ENCODE measurements around the gene KIAA0513.

KIAA0513 gene

DNA sequence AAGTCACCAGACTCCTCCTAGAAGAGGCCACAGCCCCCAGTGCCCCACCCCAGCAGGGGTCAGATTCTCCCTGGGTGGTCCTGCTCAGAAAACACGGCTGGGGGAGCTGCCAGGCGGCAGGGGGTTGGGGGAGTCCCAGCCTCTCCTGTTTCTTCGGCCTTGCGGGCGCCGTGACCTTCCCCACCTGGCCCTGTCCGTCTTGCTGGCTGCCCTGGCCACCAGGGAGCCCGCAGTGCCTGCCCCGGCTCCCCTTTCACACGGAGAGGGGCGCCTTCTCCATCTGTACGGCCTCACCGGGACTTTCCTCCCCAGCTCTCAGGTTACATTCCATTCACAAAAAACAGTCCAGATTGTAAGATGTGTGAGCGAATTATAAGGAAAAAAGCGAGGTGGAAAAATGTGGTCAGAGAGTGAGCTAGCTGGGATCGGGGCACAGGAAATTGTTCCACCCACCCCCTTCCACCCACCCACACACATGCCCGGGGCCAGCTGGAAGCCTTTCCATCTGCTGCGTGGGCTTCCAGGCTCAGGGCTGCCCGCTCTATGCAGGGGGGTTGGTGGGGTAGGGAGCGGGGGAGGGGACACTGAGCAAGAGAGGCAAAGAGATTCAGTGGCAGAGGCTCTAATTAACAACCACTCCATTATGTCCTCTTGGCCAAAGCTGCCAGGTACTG is 99.2 kb downstream of the KIAA0513 start:
- peak; percentile 94 for DNase-seq (ENCODE audit: low read depth)
- H3K4me3 ChIP-seq (ENCODE audit: low read depth, low read length) = no peak overlapping the region
- TF ChIP-seq, protein P1, sequence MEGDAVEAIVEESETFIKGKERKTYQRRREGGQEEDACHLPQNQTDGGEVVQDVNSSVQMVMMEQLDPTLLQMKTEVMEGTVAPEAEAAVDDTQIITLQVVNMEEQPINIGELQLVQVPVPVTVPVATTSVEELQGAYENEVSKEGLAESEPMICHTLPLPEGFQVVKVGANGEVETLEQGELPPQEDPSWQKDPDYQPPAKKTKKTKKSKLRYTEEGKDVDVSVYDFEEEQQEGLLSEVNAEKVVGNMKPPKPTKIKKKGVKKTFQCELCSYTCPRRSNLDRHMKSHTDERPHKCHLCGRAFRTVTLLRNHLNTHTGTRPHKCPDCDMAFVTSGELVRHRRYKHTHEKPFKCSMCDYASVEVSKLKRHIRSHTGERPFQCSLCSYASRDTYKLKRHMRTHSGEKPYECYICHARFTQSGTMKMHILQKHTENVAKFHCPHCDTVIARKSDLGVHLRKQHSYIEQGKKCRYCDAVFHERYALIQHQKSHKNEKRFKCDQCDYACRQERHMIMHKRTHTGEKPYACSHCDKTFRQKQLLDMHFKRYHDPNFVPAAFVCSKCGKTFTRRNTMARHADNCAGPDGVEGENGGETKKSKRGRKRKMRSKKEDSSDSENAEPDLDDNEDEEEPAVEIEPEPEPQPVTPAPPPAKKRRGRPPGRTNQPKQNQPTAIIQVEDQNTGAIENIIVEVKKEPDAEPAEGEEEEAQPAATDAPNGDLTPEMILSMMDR (conservative IDR thresholded peaks at IDR 0.05; ENCODE audit: low read depth, low read length) = no peak

DNA sequence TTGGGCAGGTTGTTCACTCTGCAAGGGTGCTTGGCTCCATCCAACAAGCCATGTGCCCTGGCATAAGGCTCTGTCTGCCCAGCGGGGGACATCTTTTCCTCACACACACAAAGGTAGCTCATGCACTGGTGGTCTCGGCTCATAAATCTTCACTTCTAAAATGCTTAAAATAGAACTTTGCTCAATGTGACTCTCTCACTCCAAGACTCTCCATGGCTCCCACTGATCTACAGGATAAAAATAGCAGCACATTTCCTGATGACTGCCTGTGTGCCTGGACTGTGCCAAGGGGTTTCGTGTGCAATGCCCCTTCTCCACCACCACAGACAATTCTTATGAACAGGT is 99.8 kb downstream of the KIAA0513 start:
- DNase-seq (ENCODE audit: low read depth) = no peak
- no peak overlapping the region for H3K4me3 ChIP-seq (ENCODE audit: low read depth, low read length)
- TF ChIP-seq, protein P1 (conservative IDR thresholded peaks at IDR 0.05; ENCODE audit: low read depth, low read length) = no peak

DNA sequence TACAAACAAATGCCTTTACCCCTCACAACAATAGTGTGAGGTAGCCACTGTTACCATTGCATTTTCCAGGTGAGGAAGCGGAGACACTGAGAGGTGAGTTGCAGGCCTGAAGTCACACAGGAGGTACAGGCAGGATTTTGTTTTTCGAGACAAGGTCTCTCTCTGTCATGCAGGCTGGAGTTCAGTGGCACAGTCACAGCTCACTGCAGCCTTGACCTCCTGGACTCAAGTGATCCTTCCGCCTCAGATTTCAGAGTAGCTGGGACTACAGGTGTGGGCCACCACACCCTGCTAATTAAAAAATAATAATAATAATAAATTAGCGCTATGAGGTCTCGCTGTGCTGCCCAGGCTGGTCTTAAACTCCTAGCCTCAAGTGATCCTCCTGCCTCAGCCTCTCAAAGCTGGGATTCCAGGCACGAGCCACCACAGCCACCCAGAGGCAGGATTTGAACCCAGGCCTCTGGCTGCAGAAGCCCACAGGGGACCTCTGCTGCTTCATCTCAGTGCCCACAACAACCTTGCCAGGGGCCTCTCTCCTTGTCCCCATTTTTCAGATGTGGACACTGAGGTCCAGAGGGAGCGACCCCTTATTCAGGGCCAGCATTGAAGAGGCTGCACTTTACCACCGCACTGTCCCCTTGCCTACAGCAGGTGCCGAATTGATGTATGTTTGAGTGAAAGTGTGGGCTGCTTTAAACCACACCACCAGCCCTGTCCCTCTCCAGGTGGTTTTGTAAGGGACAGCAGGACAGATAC is 100.7 kb downstream of the KIAA0513 start:
- DNase-seq (ENCODE audit: low read depth) = no peak
- H3K4me3 ChIP-seq (ENCODE audit: low read depth, low read length) = no peak overlapping the region
- TF ChIP-seq, protein P1 (conservative IDR thresholded peaks at IDR 0.05; ENCODE audit: low read depth, low read length) = no peak

DNA sequence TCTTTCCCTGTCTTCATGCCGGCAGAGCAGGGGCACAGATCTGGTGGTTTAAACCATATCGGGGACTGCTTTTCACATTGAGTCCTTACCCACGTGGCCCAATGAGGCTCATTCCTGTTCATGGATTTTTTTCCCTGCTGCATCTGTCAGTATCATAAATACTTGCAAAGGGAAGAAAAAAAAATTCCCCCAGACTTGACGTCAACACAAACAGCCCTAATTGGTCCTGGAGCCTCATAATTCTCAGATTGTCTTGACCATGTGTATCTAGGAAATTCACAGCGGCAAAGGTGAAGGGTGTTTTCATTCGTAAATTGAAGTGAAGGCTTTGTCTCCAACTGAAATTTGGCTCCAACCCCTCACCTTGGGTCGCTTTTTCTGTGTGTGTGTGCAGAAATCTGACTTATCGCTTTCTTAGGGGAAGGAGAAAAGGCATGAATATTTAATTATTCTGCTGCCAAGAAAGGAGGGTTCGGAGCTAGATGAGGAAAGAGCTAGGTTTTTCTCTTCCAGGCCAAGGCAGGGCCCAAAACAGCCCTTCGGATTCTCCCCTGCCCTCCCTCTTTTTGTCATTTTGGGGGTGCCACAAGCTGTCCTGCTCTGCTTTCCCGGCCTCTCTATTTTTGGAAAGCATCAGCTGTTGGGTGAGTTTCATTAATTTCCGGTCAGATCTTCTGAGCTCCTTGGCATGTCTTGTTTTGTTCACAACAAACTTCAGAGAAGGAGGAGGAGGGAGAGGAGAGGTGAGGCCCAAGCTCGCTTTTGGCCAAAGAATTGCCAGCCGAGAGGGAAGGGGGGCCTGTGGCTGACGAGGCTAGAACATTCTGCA is 102.5 kb downstream of the KIAA0513 start:
- DNase-seq (ENCODE audit: low read depth) = peak; percentile 50
- no peak overlapping the region for H3K4me3 ChIP-seq (ENCODE audit: low read depth, low read length)
- TF ChIP-seq, protein P1 (conservative IDR thresholded peaks at IDR 0.05; ENCODE audit: low read depth, low read length) = no peak

DNA sequence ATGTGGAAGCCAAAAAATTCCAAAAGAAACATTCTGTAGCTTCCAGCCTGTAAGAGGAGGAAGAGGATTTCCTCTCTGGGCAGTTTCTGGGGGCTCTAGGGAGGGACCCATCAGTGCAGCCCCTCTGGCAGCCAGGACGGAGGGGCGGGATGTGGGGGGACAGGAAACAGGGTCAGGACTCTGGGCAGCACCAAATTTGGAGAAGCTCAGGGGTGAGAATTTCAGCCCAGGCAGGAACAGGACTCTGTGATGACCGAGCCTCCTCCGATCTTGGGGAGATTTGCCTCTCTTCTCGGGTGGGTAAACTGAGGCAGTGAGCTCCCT is 103.1 kb downstream of the KIAA0513 start:
- TF ChIP-seq, protein P1 (conservative IDR thresholded peaks at IDR 0.05; ENCODE audit: low read depth, low read length) = no peak
- no peak for DNase-seq (ENCODE audit: low read depth)
- no peak overlapping the region for H3K4me3 ChIP-seq (ENCODE audit: low read depth, low read length)

DNA sequence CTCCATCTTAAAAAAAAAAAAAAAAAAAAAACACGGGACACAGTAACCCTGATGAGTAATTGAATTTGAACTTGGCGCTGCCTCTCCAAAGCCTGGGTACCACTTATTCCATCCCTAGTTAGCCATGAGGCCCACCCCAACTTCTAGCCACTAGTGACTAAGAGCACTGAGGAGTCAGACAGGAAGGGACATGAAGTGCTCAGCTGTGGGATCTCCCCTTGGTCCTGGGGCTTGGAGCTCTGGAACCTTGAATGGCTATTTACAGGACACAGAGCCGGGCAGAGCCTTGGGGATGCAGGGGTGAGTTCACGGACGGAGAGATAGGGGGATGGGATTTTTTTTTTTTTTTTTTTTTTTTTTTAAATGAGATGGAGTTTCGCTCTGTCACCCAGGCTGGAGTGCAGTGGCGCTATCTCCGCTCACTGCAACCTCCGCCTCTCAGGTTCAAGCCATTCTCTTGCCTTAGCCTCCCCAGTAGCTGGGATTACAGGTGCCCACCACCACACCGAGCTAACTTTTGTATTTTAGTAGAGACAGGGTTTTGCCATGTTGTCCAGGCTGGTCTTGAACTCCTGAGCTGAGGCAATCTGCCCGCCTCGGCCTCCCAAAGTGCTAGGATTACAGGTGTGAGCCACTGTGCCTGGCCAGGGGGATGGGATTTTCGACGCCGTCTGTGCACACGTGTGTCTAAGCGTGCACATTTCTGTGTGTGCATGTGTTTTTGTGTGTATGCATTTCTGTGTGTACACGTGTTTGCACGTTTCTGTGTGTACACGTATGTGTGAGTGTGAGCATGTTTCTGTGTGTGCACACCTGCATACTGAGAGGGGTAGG is 105.1 kb downstream of the KIAA0513 start:
- TF ChIP-seq, protein P1 (conservative IDR thresholded peaks at IDR 0.05; ENCODE audit: low read depth, low read length) = no peak
- H3K4me3 ChIP-seq (ENCODE audit: low read depth, low read length) = no peak overlapping the region
- no peak for DNase-seq (ENCODE audit: low read depth)

Measured in choroid plexus epithelial cell (primary cell).